ENCODE data around the gene GPRIN3. TPM values are rescaled to one million over a fixed set of nuclear protein-coding genes. Genes with fewer than 3 reads are reported as not detected.

The GPRIN3 gene
- total RNA-seq, 1 experiment from 2014 or later, result 7.6 TPM

DNA sequence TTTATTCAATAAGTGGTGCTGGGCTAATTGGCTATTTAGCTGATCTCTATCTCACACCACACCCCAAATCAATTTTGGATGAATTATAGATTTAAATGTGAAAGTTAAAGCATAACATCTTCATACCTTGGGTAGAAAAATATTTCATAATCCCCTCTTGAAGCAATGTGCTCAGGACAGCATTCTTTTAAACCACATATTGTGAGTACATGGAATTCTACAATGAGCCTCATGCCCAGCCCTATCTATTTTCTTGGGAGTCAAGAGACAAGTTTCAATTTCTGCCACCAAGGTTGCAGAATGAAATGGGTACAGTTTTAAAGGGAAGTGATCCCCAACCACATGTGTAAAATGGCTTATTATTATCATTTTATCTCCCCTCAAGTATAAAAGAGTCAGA, 30.6 kb upstream of the GPRIN3 start:
- Mint-ChIP-seq H3K4me1 (ENCODE audit: low read depth, unreplicated experiment) (no peaks in the 10 kb centered on the region), H3K27me3 (ENCODE audit: unreplicated experiment) (no peaks in the 10 kb centered on the region), H3K9me3 (ENCODE audit: low read depth, unreplicated experiment) (no peaks in the 10 kb centered on the region), H3K36me3 (ENCODE audit: insufficient read depth, unreplicated experiment) (no peaks in the 10 kb centered on the region), H3K27ac (ENCODE audit: unreplicated experiment) (no peak overlapping the region), H3K4me3 (ENCODE audit: low read depth, unreplicated experiment) (no peak overlapping the region)
- BruUV-seq (replicated peaks), result no TSS peak
- intact Hi-C loops (cut with micrococcal nuclease; ENCODE audit: unreplicated experiment), result no loop called here
- TF ChIP-seq, protein P1, sequence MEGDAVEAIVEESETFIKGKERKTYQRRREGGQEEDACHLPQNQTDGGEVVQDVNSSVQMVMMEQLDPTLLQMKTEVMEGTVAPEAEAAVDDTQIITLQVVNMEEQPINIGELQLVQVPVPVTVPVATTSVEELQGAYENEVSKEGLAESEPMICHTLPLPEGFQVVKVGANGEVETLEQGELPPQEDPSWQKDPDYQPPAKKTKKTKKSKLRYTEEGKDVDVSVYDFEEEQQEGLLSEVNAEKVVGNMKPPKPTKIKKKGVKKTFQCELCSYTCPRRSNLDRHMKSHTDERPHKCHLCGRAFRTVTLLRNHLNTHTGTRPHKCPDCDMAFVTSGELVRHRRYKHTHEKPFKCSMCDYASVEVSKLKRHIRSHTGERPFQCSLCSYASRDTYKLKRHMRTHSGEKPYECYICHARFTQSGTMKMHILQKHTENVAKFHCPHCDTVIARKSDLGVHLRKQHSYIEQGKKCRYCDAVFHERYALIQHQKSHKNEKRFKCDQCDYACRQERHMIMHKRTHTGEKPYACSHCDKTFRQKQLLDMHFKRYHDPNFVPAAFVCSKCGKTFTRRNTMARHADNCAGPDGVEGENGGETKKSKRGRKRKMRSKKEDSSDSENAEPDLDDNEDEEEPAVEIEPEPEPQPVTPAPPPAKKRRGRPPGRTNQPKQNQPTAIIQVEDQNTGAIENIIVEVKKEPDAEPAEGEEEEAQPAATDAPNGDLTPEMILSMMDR (IDR thresholded peaks at IDR 0.05; ENCODE audit: unreplicated experiment), result no peak
- no peak for DNase-seq
- CTCF ChIA-PET, result no interaction called here

DNA sequence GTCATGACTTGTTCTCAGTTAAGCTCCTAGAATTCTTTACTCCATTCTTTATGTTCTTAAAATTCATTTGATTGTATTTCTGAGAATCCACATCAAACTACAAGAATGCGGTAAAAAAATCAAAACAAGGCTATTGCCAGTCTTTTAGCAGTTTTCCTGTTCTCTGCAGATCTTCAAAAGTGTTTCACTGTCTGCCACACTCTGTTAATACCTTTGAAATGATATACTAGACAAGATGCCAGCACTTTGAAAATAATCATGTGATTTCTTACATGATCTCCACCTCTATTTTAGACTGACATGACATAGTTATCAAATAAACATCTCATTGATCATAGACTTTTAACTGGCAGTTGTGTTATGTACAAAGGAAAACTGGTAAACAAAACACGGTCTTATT, 30.1 kb upstream of the GPRIN3 start:
- Mint-ChIP-seq H3K4me1 (ENCODE audit: low read depth, unreplicated experiment) (no peaks in the 10 kb centered on the region), H3K27ac (ENCODE audit: unreplicated experiment) (no peak overlapping the region), H3K27me3 (ENCODE audit: unreplicated experiment) (no peaks in the 10 kb centered on the region), H3K36me3 (ENCODE audit: insufficient read depth, unreplicated experiment) (no peaks in the 10 kb centered on the region), H3K4me3 (ENCODE audit: low read depth, unreplicated experiment) (no peak overlapping the region), H3K9me3 (ENCODE audit: low read depth, unreplicated experiment) (no peaks in the 10 kb centered on the region)
- CTCF ChIA-PET, result interaction anchor here (0.6 kb wide), 1 partner anchor 65 kb away, joined by 3 read pairs; no protein-coding TSS in a partner anchor
- no peak for DNase-seq
- BruUV-seq (replicated peaks), result no TSS peak
- intact Hi-C loops (cut with micrococcal nuclease; ENCODE audit: unreplicated experiment), result no loop called here
- TF ChIP-seq, protein P1 (IDR thresholded peaks at IDR 0.05; ENCODE audit: unreplicated experiment), result no peak

DNA sequence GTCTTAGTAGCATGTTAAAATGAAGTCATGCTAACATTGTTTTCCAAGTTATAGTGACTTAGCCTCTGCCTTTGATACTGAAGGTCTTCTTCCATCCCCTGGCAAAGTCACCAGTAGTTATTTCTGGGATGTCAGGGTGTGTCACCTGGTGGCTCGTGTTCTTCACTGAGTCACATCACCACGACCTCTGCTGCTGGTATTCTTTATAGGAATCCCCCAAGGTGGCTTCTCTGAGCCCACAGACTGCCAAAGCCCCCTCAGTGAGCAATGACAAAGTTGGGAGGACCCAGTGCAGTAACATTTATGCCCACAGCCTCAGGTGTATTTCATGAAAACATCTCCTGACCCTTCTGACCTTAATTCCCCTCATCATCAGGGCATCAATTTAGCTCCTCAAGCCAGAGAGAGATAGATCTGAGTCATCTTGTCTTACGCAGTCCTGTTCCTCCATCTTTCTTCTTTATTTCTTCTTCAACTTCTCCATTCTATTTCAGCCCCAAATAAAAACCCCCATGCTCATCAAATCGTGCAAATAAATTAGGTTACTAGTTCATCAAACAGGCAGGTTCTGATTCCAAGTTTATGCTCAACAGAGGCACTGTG, 29.3 kb upstream of the GPRIN3 start:
- no peaks in the 10 kb centered on the region for H3K9me3 Mint-ChIP-seq (ENCODE audit: low read depth, unreplicated experiment)
- intact Hi-C loops (cut with micrococcal nuclease; ENCODE audit: unreplicated experiment), result no loop called here
- no peaks in the 10 kb centered on the region for H3K27me3 Mint-ChIP-seq (ENCODE audit: unreplicated experiment)
- TF ChIP-seq, protein P1 (IDR thresholded peaks at IDR 0.05; ENCODE audit: unreplicated experiment), result no peak
- H3K27ac Mint-ChIP-seq (ENCODE audit: unreplicated experiment), result no peak overlapping the region
- H3K4me3 Mint-ChIP-seq (ENCODE audit: low read depth, unreplicated experiment), result no peak overlapping the region
- H3K36me3 Mint-ChIP-seq (ENCODE audit: insufficient read depth, unreplicated experiment), result no peaks in the 10 kb centered on the region
- CTCF ChIA-PET, result no interaction called here
- no TSS peak for BruUV-seq (replicated peaks)
- no peak for DNase-seq
- H3K4me1 Mint-ChIP-seq (ENCODE audit: low read depth, unreplicated experiment), result no peaks in the 10 kb centered on the region

DNA sequence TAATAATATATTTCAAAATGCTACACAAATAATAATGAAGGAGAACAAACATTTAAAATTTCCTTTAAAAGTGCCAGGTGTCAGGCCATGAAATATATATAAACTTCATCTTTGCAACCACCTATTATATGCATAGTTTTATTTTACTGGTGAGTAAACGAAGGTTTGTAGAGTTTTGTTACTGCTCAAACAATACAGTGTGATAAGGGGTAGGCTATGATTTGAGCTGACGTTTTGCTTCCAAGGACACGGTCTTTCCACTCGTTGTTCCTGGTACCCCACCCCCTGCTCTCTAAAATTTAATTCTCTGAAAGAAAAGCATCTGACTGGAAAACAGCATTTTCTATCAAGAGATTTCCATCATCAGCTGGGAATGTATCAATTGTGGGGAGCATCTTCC, 27.2 kb upstream of the GPRIN3 start:
- TF ChIP-seq, protein P1 (IDR thresholded peaks at IDR 0.05; ENCODE audit: unreplicated experiment), result no peak
- no peak overlapping the region for H3K4me3 Mint-ChIP-seq (ENCODE audit: low read depth, unreplicated experiment)

More for the DNA sequence above, 27.2 kb upstream of the GPRIN3 start:
- Mint-ChIP-seq H3K36me3 (ENCODE audit: insufficient read depth, unreplicated experiment) (no peaks in the 10 kb centered on the region), H3K4me1 (ENCODE audit: low read depth, unreplicated experiment) (no peaks in the 10 kb centered on the region), H3K27ac (ENCODE audit: unreplicated experiment) (no peak overlapping the region), H3K9me3 (ENCODE audit: low read depth, unreplicated experiment) (no peaks in the 10 kb centered on the region), H3K27me3 (ENCODE audit: unreplicated experiment) (no peaks in the 10 kb centered on the region)
- BruUV-seq (replicated peaks), result no TSS peak
- intact Hi-C loops (cut with micrococcal nuclease; ENCODE audit: unreplicated experiment), result no loop called here
- CTCF ChIA-PET, result no interaction called here
- DNase-seq, result no peak

All from Calu3 (cell line).